ENCODE measurements around the gene APBB3.

Gene APBB3

GRCh38 chr5:140551872-140552271, 12.5 kb downstream of the APBB3 start:
- H3K4me1 ChIP-seq (ENCODE audit: insufficient read depth, low read length), result peaks cover 16% of the 10 kb centered on the region
- H3K4me3 ChIP-seq (ENCODE audit: low read length), result no peak overlapping the region
- no peak overlapping the region for H3K27ac ChIP-seq (ENCODE audit: low read length)
- H3K9me3 ChIP-seq (ENCODE audit: insufficient read depth, low read depth, low read length), result no peaks in the 10 kb centered on the region
- no peak overlapping the region for H3K9ac ChIP-seq (ENCODE audit: low read depth, low read length)
- peaks cover 61% of the 10 kb centered on the region for H3K36me3 ChIP-seq (ENCODE audit: insufficient read depth, low read depth, low read length)
- H3K27me3 ChIP-seq (ENCODE audit: insufficient read depth, low read length), result no peaks in the 10 kb centered on the region

DNA sequence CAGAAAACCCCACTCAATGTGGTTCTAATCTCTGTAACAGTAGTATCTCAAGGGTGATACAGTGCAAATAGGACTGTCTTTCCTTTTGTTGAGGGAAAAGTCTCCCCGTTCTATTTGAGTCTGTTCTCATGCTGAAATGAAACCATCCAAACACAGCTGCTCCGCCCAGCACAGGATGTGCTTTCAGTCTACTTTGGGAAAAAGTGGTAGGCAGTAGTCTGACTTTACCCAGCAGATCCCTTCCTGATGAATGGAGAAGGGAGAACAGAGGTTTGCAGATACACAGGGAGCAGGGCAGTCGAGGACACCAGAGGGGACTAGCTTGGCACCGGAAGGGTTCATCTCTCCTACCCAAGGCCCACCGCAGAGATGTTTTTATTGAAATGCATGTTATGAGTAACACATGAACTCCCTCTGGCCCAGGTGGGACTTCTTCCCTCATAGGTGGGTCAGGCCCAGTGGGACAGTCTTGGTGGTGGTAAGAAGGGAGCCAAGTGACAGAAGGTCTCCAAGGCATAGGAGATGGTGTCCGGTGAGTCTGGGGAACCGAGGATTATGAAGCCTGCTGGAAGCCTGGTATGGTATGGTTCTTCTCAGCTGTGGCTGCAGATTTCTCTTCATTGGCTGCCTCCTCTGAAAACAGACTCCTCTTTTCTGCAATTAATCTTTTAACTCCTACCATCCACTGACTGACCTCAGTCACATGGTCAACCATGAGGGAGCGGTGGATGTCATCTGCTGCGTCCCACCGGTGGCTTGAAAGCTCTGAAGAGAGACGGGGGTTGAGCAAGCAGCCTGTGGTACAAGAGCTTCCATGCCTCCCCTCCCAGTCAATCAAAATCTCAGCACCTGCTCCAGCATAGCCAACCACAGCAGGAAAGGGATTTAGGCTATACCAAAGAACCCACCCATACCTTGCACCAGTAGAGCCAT, 14.0 kb downstream of the APBB3 start:
- H3K36me3 ChIP-seq (ENCODE audit: insufficient read depth, low read depth, low read length), result peaks cover 61% of the 10 kb centered on the region
- no peaks in the 10 kb centered on the region for H3K9me3 ChIP-seq (ENCODE audit: insufficient read depth, low read depth, low read length)
- no peaks in the 10 kb centered on the region for H3K27me3 ChIP-seq (ENCODE audit: insufficient read depth, low read length)
- H3K4me1 ChIP-seq (ENCODE audit: insufficient read depth, low read length), result peaks cover 16% of the 10 kb centered on the region
- no peak overlapping the region for H3K27ac ChIP-seq (ENCODE audit: low read length)
- H3K4me3 ChIP-seq (ENCODE audit: low read length), result no peak overlapping the region
- no peak overlapping the region for H3K9ac ChIP-seq (ENCODE audit: low read depth, low read length)

DNA sequence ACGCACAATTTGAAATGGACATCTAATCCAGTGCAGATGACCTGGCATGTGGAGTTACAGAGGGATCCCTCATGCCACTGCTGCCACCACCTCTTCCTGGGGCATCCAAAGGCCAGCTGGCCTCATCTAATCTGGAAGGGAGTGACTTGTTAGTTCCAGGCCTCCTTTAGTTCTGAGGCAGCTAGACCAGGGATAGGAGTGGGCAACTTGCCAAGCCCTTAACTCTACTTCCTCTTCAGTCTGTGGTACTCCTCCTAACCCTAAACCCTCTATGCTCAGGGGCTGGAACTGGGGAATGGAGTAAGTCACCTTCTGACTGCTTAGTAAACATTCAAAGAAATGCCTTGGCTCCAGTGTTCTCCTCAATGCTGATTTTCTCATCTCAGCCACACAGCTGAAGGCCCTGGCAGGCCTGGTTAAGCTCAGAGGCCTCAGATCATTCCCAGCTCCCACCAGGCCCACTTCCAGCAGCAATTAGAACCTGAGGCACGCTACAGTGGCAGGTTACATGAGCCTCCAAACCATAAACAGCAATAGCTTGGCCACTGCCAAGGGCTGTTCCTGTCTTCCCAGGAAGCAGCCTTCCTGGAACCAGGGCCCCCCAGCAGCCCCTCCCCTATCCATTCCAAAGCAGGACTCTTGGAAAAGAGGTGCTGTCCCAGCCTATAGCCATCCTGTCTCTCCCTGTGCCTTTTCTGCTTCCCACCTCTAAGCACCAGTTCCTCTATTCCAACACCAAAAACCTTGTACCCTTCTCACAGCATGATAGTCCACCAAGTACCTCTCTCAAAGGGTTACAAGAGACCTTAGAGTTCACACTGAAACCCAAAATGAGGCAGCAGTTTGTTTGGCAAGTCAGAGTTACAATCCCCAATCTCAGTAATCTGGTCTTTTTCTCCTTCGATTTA, 14.9 kb downstream of the APBB3 start:
- Histone ChIP-seq H3K36me3 (ENCODE audit: insufficient read depth, low read depth, low read length) (peaks cover 63% of the 10 kb centered on the region), H3K9ac (ENCODE audit: low read depth, low read length) (0 out of 2 replicates have a peak overlapping the region, but pooled peaks have one; percentile 75), H3K27me3 (ENCODE audit: insufficient read depth, low read length) (no peaks in the 10 kb centered on the region), H3K4me1 (ENCODE audit: insufficient read depth, low read length) (peaks cover 16% of the 10 kb centered on the region), H3K27ac (ENCODE audit: low read length) (no peak overlapping the region), H3K4me3 (ENCODE audit: low read length) (no peak overlapping the region), H3K9me3 (ENCODE audit: insufficient read depth, low read depth, low read length) (no peaks in the 10 kb centered on the region)

DNA sequence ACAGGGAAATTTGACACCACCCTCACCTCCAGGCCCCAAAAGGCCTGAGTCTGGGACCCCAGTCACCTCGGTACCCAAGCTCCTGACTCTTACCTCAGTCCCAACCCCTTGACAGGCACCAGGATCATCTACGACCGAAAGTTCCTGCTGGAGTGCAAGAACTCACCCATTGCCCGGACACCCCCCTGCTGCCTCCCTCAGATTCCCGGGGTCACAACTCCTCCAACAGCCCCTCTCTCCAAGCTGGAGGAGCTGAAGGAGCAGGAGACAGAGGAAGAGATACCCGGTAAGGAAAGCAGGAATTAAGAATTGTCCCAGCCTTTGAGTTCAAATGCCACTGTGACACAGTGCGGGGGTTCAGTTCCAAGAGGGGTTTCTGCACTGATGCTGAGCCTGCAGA, 15.6 kb downstream of the APBB3 start:
- H3K27ac ChIP-seq (ENCODE audit: low read length), result no peak overlapping the region

DNA sequence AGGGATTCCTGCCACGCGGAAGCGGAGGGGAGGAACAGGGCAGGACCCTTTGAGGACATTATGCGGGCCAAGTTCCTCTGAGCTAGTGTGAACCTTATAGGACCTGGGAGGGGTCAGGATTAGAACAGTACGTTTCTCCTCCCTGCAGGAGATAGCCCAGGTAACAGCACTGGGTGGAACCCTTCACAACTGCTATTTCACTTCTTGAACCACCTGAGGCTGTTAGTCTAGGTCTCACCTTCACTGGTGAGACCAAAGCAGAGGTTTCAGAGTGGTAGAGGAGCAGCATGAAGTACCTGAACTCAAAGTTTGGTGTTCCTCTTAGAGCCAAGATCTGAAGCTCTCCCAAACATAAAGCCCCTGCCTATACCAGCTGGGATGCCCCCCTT, 16.1 kb downstream of the APBB3 start:
- Histone ChIP-seq H3K27me3 (ENCODE audit: insufficient read depth, low read length) (no peaks in the 10 kb centered on the region), H3K9me3 (ENCODE audit: insufficient read depth, low read depth, low read length) (no peaks in the 10 kb centered on the region), H3K27ac (ENCODE audit: low read length) (no peak overlapping the region), H3K4me3 (ENCODE audit: low read length) (peak overlapping the region; percentile 65), H3K4me1 (ENCODE audit: insufficient read depth, low read length) (peaks cover 16% of the 10 kb centered on the region), H3K9ac (ENCODE audit: low read depth, low read length) (peak overlapping the region; percentile 75), H3K36me3 (ENCODE audit: insufficient read depth, low read depth, low read length) (peaks cover 59% of the 10 kb centered on the region)

More for the DNA sequence above, 15.6 kb downstream of the APBB3 start:
- H3K4me1 ChIP-seq (ENCODE audit: insufficient read depth, low read length), result peaks cover 16% of the 10 kb centered on the region
- H3K4me3 ChIP-seq (ENCODE audit: low read length), result peak overlapping the region; percentile 65; the same call in 1 of the 2 replicates
- H3K27me3 ChIP-seq (ENCODE audit: insufficient read depth, low read length), result no peaks in the 10 kb centered on the region
- H3K9ac ChIP-seq (ENCODE audit: low read depth, low read length), result peak overlapping the region; percentile 75
- H3K36me3 ChIP-seq (ENCODE audit: insufficient read depth, low read depth, low read length), result peaks cover 63% of the 10 kb centered on the region
- no peaks in the 10 kb centered on the region for H3K9me3 ChIP-seq (ENCODE audit: insufficient read depth, low read depth, low read length)

DNA sequence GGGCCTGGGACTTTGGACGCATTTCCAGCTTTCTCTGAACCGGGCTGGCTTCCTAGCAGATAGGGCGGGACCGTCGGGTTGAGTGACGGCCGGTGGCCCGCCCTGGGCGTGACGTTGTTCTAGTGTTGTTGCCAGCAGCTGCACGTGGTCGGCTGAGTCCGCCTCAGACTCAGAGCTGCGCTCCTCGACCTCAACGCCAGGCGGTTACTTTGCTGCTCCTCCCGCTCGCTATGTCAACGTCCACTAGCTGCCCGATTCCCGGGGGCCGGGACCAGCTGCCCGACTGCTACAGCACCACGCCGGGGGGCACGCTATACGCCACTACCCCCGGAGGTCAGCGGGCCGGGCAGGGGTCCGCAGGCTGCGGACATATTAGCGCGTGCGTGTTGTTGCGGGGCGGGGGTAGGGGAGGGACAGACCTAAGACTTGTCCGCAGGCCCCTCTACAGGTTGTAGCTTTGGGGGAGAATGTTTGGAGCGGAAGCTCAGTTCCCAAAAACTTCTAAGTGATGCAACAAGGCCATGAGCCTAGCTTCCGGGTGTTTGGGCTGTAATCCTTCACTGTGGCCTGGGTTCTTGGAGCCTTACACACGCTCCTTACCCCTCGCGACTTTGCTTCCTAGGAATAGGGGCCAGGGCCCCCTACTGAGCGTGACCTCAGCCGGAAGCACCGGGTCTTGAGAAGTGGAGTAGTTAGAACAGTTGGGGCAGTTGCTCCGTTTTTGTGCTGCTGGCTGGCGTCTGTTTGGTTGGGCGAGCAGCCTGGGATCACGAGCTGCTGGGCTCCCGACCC, 16.7 kb downstream of the APBB3 start, which contains the start of gene EIF4EBP3:
Gene EIF4EBP3, plus strand, starts transcription at position 155 of the 792 bp plus-strand sequence. Its CDS starts 76 bp downstream, at position 231.
- H3K27ac ChIP-seq (ENCODE audit: low read length), result no peak within 1 kb of the TSS
- H3K36me3 ChIP-seq (ENCODE audit: insufficient read depth, low read depth, low read length), result peaks cover 57% of the 10 kb centered on the region
- H3K9me3 ChIP-seq (ENCODE audit: insufficient read depth, low read depth, low read length), result no peaks in the 10 kb centered on the region
- H3K4me1 ChIP-seq (ENCODE audit: insufficient read depth, low read length), result peaks cover 16% of the 10 kb centered on the region
- H3K27me3 ChIP-seq (ENCODE audit: insufficient read depth, low read length), result no peaks in the 10 kb centered on the region
- peak within 1 kb of the TSS; percentile 65 for H3K4me3 ChIP-seq (ENCODE audit: low read length)
- H3K9ac ChIP-seq (ENCODE audit: low read depth, low read length), result peak within 1 kb of the TSS; percentile 75

DNA sequence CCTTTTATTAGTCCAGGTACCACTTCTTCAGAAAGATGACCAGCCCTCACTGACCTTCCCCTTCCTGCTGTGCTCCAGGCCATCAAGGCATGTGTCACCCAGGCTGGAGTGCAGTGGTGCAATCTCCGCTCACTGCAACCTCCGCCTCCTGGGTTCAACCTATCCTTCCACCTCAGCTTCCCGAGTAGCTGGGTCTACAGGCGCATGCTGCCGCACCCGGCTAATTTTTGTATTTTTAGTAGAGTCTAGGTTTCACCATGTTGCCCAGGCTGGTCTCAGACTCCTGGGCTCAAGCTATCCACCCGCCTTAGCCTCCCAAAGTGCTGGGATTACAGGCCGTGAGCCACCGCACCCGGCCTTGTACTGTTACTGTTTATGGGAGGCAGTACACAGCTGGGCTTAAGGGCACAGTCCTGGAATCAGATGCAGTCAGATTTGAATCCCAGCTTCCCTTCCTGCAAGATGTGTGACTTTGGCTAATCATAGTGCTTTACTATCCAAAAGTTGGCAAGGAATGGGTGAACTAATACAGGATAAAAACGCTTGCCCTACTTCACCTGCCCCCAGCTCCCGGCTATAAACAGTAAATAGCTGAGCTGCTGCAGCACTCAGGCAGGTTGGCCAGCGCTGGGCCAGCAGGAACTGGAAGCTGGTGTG, 17.4 kb downstream of the APBB3 start:
- H3K4me3 ChIP-seq (ENCODE audit: low read length), result peak overlapping the region; percentile 65
- H3K9ac ChIP-seq (ENCODE audit: low read depth, low read length), result peak overlapping the region; percentile 72; the same call in 1 of the 2 replicates
- H3K27me3 ChIP-seq (ENCODE audit: insufficient read depth, low read length), result no peaks in the 10 kb centered on the region
- H3K4me1 ChIP-seq (ENCODE audit: insufficient read depth, low read length), result peaks cover 16% of the 10 kb centered on the region
- H3K27ac ChIP-seq (ENCODE audit: low read length), result no peak overlapping the region
- peaks cover 56% of the 10 kb centered on the region for H3K36me3 ChIP-seq (ENCODE audit: insufficient read depth, low read depth, low read length)
- no peaks in the 10 kb centered on the region for H3K9me3 ChIP-seq (ENCODE audit: insufficient read depth, low read depth, low read length)

DNA sequence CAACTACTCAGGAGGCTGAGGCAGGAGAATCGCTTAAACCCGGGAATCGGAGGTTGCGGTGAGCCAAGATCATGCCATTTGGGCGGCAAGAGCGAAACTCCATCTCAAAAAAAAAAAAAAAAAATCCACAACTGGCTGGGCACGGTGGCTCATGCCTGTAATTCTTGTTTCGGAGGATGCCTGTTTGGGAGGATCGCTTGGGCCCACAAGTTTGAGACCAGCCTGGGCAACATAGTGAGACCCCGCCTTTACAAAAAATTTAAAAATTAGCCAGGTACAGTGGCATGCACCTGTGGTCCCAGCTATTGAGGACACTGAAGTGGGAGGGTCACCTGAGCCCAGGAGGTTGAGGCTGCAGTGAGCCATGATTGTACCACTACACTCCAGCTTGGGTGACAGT, 18.8 kb downstream of the APBB3 start:
- Histone ChIP-seq H3K9ac (ENCODE audit: low read depth, low read length) (no peak overlapping the region), H3K27me3 (ENCODE audit: insufficient read depth, low read length) (no peaks in the 10 kb centered on the region), H3K9me3 (ENCODE audit: insufficient read depth, low read depth, low read length) (no peaks in the 10 kb centered on the region), H3K27ac (ENCODE audit: low read length) (no peak overlapping the region), H3K4me3 (ENCODE audit: low read length) (no peak overlapping the region), H3K36me3 (ENCODE audit: insufficient read depth, low read depth, low read length) (peaks cover 56% of the 10 kb centered on the region), H3K4me1 (ENCODE audit: insufficient read depth, low read length) (peaks cover 16% of the 10 kb centered on the region)

DNA sequence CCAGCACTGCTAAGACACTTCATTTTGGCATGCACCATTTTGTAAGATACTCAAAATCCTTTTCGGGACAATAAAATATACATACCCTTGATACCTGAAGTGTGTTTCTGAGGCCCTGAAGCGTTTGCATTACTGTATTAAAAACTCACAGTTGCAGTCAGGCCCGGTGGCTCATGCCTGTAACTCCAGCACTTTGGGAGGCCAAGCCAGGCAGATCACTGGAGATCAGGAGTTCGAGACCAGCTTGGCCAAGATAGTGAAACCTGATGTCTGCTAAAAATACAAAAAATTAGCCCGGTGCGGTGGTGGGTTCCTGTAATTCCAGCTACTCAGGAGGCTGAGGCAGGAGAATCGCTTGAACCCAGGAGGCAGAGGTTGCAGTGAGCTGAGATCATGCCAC, 19.4 kb downstream of the APBB3 start:
- H3K27me3 ChIP-seq (ENCODE audit: insufficient read depth, low read length), result no peaks in the 10 kb centered on the region
- no peaks in the 10 kb centered on the region for H3K9me3 ChIP-seq (ENCODE audit: insufficient read depth, low read depth, low read length)
- no peak overlapping the region for H3K4me3 ChIP-seq (ENCODE audit: low read length)
- H3K27ac ChIP-seq (ENCODE audit: low read length), result no peak overlapping the region
- H3K4me1 ChIP-seq (ENCODE audit: insufficient read depth, low read length), result peaks cover 16% of the 10 kb centered on the region
- no peak overlapping the region for H3K9ac ChIP-seq (ENCODE audit: low read depth, low read length)
- peaks cover 56% of the 10 kb centered on the region for H3K36me3 ChIP-seq (ENCODE audit: insufficient read depth, low read depth, low read length)

DNA sequence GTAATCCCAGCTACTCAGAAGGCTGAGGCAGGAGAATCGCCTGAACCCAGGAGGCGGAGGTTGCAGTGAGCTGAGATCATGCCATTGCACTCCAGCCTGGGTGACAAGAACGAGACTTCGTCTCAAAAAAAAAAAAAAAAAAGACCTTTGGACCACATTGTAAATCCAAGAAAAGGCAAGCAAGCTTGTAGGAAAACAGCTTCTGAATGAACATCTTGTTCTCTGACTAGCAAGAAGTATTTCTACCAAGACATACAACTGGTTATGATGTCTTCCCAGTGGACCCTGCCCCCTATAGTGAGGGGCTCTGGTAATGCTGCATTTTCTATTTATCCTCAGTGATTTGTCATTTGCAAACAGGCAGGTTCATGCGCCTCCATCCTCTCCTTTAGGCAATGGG, 21.4 kb downstream of the APBB3 start:
- H3K4me3 ChIP-seq (ENCODE audit: low read length), result no peak overlapping the region
- H3K9me3 ChIP-seq (ENCODE audit: insufficient read depth, low read depth, low read length), result no peaks in the 10 kb centered on the region
- H3K27me3 ChIP-seq (ENCODE audit: insufficient read depth, low read length), result no peaks in the 10 kb centered on the region
- H3K36me3 ChIP-seq (ENCODE audit: insufficient read depth, low read depth, low read length), result peaks cover 61% of the 10 kb centered on the region
- H3K27ac ChIP-seq (ENCODE audit: low read length), result no peak overlapping the region
- peaks cover 9% of the 10 kb centered on the region; the same call in 1 of the 2 replicates for H3K4me1 ChIP-seq (ENCODE audit: insufficient read depth, low read length)
- no peak overlapping the region for H3K9ac ChIP-seq (ENCODE audit: low read depth, low read length)

Measured in iPS-20b (cell line).